ENCODE results near the gene NFIL3.

The NFIL3 gene

DNA sequence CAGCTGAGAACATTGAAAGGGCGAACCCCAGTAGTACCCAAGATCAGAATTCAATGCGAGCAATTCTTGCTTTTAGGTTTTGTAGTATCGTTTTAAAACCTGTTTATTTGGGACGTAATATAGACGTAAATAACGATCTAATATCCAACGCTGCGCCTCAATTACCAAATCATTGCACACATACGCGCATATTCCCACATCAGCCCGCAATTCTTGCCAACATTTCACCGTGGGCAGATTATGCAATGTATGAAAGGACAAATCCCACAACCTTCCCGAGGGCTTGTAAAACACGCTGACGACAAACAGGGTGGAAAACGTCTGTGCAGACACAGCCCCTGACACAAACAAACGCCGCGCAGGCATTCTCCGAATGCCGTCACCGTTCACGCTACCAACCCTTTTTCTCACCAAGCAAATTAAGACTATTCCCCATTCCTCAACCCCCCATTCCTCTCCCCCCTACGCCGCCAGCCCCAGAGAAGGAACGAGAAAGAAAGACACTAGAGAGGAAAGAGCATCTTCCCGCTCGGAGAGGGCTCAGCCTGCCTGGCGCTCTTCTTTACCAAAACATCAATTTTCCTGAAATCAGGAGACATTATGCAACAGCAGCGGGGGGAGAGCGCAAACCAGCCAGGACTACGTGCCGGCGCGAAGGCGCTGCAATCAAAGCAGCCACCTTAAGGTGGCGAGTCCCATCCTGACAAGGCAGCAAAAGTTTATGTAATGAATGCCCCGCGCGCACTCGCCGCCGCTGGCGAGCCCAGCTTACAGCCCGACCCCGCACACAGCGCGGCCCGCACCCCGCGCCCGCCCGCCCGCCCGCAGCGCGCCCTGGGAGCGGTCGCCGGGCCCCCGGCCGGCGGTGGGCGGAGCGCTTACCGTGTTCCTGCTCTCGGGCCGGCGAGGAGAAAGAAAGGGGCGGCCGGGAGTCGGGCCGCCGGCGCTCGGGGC, 597 bp downstream of the NFIL3 start:
- peak; percentile 76 for DNase-seq

DNA sequence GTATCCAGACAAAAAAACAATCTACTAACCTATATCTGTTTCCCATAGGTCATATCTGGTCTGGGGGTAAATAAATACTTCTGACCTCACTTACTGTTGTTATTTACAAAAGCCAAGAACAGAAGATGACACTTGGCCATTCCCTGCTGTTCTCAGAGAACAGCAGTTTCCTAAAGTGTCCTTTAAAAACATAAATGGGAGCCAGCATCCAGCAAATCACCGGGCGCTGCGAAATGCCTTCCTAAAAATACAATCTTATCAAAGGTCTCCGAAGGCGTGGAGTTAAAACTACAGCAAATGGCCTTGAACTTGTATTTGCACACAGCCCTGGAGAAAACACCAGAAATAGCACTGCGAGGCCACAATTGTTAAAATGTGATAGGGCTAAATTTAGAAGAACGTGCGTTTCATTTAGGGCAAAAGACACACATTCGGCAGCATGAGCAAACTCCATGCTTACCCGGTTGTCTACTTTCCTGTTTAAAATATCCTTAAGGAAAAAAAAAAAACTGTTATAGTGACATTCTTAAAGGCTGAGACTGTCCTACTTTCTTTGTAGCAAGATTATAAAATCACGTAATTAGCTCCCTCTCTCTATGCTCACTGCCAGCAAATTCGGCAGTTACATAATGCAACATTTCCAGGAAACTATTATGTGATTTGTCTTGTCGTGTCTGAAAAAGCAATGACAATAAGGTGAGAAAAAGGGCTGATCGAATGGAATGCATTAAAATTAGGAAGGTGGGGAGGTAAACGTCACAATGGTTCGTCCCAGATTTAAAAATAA, 1.5 kb downstream of the NFIL3 start:
- peak; percentile 54 for DNase-seq

DNA sequence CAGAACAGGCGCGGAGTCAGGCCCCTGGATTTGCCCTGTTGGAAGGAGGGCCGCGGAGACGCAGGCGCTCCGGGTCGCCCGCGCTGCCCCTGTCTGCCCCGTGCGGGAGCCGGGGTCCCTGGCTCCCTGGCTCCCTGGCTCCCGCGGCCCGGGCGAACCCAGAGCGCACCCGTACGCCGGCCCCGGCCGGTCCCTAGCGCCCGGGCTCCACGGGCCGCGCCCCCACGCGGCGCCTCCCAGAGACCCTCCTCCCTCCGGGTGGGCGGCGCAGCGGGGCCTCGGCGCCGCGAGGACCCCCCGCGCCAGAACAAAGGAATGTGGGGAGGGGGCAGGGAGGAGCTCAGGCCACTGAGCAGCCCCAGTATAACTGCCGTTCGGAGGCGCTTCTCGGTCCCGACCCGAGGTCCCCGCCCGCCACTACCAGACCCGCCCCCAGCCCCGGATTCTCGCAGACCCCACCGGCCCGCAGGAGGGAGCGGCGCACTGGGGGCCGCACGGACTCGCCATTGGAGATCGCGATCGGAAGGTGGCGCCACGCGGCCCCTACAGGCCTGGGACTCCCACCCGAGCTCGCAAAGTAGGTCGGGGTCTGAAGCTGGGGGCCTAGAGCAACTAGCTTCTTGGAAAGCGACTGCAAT, 2.4 kb downstream of the NFIL3 start:
- peak; percentile 85 for DNase-seq

DNA sequence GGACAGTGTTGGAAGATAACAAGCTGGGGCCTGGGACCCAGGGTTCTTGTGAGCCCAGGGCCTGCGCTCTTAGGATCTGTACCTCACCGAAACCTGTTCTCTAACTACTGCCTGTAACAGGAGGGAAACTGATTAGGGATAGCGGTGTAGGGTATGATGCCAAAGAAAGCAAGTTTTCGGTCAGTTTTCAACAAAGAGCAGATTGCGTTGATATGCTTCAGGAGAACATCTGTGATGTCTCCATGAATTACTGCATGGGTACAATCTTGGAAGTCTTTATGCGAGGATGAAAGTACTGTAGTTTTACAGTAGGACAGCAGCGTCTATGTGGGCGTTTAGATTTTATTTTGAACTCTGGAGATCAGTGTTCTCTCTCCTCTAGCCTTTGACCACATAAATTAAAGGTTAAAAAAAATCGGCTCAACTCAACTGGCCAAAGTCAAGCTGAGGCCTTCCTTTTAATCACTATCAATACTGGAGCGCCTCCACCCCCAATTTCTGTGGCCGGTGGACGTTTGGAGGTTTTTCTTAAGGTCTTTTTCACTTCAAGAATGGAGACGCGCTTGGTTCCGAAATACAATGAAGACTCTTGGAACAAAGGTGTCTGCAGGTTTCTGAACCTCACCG, 3.0 kb downstream of the NFIL3 start:
- DNase-seq = no peak

DNA sequence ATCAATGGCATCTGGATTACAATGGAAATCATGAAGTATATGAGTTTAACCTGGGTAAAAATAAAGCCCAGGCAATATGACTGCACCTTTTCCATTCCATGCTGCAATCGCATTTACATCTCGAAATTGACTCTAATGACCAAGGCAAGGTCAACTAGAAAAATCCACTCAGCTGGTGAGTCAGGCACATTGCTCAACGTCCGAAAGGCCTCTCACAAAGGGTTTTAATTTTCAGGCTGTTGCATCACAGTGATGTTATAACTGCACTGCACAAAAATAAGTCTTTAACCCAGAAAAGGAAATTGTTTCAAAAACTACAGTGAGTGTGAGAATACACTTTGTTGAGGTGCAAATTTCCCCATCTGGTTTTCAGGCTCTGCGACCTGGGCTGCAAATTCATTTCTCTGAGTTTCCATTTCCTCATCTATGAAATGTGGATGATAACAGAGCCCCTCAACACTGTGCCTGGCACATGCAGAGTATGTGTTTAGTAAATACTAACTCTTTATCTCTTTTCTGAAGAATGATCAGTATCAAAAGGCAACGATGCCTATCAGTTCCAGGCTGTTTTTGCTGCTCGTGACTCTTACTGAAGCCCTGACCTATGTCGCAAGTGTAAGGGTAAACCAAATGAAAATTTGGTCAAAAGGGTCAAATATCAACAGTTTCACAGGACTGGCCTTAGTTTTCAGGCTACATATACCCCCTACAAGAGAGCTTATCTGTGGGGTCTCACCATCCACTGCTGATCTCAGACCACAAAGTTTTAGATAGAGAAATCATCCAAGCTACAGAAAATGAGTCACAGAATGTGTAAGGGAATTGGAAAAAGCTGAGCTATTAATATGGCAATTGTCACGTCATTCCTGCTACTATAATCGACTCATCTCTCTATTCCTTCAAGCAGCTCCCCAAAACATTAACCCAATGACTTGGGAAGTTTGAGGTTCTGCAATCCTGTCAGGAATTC, 4.1 kb downstream of the NFIL3 start:
- DNase-seq = peak; percentile 4

DNA sequence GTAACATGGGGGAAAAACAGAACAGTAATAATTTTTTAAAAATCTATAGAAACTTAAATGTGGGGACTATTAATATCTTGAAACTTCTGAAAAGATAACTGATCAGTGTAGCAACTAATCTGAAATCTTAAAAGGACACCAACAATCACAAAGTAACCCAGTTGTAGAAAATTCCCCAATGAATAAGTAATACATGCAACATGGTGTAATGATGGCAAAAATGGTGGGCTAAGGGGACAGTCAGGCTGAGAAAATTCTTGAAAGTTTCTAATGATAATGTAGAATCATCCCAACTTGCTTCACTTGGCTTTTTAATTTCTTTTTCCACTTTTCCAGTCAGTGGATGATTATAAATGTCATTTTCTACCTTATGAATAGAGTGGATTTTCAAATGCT, 5.4 kb downstream of the NFIL3 start:
- DNase-seq = no peak

DNA sequence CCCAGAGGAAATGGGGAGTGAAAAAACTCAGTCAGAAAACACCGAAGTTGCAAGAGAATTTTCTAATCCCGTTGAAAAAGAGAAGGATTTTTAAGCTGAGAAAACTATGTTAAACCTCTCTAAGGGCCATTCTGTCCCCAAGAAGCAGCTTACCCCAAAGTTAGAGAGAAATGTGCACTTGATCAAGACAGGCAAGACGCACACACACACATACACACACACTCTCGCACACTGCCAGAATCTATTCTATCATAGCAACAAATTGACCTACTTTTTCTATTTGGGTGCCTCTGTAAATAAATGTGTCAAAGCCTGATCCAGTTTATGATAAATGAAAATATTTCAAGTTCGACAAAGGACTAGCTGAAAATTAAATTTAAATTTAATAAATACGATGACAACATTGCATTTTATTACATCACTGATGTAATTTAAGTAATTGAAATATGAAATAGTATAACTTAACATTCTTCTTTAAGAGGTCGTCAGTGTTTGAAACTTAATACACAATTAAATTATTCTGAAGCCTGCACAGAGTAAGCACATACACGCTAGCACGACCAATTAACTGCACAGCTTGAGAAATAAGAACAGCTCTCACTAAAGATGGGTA, 5.9 kb downstream of the NFIL3 start:
- DNase-seq = no peak

DNA sequence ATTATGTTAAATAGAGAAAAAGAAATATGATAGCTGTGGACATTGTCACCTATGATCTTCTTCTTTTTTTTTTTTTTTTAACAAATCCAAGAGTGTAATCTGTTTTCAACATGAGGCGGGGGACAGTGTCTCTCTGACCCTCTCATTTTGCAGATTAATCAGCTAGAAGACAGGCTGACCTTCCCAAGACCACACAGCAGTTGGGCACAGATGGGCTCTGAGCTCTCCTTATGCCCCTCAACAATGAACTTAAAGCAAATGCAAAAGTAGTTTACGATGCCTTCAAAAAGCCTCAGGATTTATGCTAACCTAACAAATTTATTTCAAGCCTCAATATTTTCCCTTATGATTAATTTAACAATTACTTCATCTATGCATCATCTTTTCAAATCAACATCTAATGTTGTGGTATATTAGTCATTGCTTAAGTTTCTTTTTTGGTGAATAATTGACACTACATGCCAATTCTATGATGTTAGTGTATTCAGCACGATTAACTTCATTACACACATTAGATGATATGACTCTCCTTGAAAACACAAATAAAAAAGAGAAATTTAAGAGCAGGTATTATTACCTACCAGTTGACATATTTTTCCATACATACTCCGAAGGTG, 7.4 kb downstream of the NFIL3 start:
- no peak for DNase-seq

DNA sequence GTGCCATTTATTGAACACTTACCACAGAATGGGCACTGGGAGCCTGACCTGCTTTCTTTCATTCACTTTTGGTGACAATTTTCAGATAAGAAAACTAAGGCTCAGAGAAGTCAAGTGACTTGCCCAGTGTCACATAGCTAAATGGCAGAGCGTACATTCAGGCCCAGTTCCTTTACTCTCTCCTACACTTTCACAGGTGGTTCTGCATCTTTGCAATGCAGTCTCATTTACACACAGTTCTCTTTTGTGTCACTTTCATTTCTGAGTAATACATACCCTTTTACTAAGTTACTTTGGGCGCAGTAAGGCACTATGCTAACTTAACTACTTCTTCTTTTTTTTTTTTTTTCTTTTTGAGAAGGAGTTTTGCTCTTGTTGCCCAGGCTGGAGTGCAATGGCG, 8.3 kb downstream of the NFIL3 start:
- DNase-seq = no peak

DNA sequence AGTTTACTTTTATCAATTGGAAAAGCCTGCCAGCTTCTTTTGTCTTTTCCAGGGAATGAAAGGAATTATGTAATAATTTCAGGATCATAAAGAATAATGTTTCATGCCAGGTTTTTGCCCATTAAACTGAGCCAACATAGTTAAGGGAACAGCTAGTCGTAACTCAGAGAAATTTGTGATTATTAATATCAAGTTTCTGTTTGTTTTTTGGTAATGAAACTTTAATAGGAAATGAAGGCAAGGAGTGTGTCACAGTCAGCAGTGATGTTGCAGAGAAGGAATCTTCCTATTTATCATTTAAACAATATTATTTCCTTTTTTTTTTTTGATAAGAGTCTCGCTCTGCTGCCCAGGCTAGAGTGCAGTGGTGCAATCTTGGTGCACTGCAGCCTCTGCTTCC, 10.7 kb downstream of the NFIL3 start:
- no peak for DNase-seq

DNA sequence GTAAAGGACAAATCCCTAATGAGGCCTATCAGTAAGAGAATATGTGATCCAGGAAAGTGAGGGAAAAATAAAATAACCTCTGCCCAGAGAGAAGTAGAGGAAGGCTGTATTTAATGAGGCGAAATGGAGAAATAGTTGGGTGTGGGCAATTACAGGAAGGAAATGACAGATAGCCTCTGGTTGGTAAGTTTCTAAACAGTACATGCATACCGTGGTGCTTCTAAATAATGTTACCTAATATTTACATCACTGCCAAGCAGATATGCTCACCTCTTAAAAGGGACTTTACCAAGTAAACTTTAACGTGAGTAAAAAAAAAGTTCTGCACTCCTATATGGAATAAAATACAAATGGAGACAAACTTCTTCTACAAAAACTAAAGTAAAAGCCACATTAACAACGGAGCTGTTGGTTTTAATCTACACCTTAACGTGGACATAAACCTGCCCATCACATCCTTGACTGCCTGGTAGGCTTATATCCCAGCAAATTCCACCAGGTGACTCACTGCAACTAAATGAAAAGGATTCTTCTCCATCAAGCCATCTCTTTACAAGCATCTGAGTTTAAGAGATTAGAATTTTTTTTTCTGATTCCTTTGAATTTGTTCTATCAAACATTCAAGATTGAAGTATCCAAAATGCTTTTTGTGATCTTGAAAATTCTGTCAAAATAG, 12.4 kb downstream of the NFIL3 start:
- DNase-seq = no peak

DNA sequence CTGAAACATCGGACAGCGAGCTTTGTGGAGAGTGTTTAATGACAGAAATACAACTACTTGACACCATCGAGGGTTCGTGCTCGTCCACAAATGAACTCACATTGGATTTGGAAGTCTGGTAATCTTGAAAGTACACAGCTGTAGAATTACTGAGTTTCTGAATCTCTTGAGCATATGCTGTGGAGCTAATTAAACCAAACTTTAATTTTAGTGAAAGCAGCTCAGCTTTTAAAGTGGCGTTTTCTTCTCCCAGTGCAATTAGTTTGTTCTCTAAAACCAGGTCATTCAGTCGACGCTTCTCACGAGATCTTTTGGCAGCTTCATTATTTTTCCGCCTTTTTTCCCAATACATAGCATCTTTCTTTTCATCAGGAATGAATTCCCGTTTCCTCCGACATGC, 13.5 kb downstream of the NFIL3 start:
- DNase-seq = no peak

DNA sequence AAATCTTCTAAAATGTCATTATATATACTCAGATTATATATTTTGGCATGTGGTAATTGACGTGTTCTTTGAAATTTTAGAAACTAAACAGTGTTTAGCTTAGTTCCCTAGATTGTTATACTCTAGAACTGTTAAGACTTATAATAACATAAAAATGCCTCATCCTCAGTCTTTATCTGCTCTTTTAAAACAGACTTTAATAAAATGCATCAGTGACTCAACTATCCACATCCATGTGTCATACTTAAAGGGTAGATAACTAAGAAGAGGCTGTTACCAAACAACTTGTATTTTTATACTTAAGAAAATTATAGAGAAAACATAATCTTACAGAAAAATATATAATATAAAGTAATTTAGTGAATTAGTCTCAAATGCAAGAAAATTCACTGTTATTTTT, 15.2 kb downstream of the NFIL3 start:
- DNase-seq = no peak

DNA sequence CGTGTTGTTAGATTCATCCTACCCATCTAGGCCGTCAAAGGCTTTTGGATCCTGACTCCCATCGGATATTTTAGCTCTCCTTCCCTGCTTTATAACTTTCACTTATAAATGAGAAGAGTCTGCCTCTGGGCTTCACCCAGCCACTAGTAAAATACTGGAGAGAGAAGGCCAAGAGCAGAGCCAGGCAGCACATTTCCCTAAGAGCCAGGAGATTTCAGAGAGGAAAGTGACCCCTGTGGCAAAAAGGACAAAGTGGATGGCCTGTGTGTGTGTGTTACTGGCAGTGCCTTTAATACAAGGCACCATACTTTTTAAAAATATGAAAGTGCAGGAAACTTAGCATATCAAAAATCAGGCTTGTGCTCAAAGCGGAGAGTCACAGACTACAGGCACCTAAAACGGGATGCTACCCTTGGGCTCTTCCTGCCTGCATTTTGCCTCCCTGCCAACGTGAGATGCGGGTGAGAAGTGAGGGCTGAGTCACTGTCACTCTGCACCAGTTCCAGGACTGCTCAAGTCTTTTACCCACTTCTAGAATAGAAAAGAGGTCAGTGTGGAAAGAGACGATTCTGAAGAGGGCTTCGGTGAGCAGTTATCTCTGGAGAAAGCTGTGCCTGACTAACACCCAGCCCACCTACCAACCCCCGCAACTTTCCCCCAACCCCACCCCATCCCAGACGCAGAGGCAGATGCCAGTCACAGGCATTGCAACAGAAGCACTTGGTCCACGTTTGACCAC, 15.9 kb downstream of the NFIL3 start:
- DNase-seq = no peak

DNA sequence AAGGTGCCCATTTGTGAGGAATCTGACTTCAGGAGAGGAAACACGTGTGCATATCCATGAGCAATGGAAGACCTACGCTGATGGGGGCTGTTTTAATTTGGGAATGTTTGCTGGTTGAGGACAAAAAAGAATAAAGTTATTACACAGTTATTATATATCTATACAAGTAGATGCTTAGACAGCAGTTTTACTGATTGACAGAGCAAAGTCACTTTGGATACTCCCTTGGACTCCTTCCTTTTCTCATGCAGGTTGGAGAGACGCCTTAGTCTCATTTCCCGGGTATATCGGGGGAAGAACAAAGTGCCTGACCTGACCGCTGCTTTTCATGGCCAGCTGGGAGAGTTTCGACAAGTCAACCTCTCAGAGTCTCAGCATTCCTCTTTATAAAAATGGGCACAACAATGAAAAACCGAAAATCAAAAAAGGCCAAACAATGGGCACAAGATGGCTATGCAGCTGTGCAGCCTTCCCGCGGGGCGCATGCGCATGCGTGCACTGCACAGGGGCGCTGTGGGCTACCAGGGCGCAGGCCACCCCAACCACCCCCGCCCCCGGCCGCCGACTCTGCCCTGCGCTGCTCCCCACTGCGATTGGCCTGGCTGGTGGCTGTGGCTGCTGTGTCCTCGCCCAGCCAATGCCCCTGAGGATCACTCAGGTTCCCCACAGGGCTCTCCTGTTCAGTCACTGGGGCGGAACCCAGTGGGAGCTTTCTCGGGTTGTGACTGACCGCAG, 18.1 kb downstream of the NFIL3 start:
- DNase-seq = no peak

DNA sequence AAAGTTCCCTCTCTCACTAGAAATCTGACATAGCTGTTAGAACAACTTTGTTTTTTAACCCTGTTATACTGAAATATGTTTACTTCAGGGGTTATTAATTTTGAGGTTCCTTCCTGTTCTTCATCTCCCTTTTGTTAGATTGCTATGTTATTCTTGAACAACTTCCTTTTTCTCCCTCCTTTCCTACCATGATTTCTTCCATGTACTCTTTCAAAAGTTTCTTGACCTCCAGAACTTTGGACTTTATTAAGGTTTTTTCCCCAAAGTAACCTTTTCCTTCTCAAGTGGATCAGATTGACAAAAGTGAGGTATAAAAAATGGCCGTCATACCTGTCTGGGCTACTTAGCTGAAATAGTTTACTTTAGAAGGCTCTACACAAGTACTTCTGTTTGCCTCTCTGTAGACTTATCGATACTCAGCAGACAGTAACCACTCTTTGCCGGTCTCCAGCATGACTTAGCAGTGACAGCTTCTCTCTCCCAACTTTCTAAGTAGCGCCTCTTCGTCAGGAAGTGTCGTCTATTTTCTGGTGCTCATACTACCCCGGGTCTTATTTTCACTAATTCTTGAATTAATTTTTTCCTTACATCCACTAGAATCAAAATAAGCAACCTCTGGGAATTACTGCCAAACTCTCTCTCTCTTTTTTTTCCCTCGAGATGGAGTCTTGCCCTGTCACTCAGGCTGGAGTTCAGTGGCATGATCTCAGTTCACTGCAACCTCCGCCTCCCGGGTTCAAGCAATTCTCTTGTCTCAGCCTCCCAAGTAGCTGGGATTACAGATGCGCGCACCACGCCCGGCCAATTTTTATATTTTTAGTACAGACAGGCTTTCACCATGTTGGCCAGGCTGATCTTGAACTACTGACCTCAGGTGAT, 19.7 kb downstream of the NFIL3 start:
- no peak for DNase-seq

DNA sequence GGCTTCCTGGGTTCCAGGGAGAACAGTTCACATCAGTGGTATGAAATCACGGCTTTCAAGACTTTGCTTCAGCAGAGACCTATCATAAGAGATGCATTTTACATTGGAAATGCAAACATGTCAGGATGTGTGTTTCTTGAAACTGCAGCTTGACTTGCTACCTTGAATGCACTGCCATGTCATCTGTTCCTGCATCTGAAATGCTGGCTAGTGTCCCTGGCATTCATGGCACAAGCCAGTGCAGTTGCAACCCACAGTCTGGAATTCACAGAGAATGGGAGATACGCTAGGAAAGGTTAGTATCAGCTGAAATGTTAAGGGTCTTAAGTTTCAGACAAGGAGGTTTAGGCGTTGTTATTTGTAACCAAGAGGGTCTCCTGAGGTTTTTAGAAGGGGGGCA, 24.7 kb downstream of the NFIL3 start:
- no peak for DNase-seq

Data from right kidney (tissue), 1 donor.